GOT3 (cell line): ENCODE results near the gene PTPRG.

Experiments
- DNase-seq: peaks from one replicate; lab custom pipeline; 2025; ENCODE audit warnings: mixed read lengths; lab: John Stamatoyannopoulos, UW

Gene PTPRG

GRCh38 chr3:61894988-61895935 is 333.9 kb downstream of the PTPRG start:
- DNase-seq = no peak

- DNase-seq = no peak
Observed at GRCh38 chr3:61896251-61896650, 334.9 kb downstream of the PTPRG start.

- no peak for DNase-seq
Observed at GRCh38 chr3:61897848-61898247, 336.5 kb downstream of the PTPRG start.

GRCh38 chr3:61899700-61900462 is 338.5 kb downstream of the PTPRG start:
- no peak for DNase-seq

- DNase-seq = no peak
Observed at GRCh38 chr3:61901496-61901895, 340.1 kb downstream of the PTPRG start.

- no peak for DNase-seq
Observed at GRCh38 chr3:61901986-61902385, 340.6 kb downstream of the PTPRG start.

- no peak for DNase-seq
Observed at GRCh38 chr3:61903074-61903473, 341.7 kb downstream of the PTPRG start.

- DNase-seq = no peak
Observed at GRCh38 chr3:61903931-61904657, 342.7 kb downstream of the PTPRG start.

GRCh38 chr3:61907210-61907795 is 345.9 kb downstream of the PTPRG start:
- no peak for DNase-seq

- DNase-seq = no peak
Observed at GRCh38 chr3:61908382-61908781, 347.0 kb downstream of the PTPRG start.

GRCh38 chr3:61910732-61911131 is 349.4 kb downstream of the PTPRG start:
- DNase-seq = no peak

- no peak for DNase-seq
Observed at GRCh38 chr3:61912158-61912557, 350.8 kb downstream of the PTPRG start.

- no peak for DNase-seq
Observed at GRCh38 chr3:61913701-61914100, 352.3 kb downstream of the PTPRG start.

- no peak for DNase-seq
Observed at GRCh38 chr3:61914276-61914675, 352.9 kb downstream of the PTPRG start.

GRCh38 chr3:61915296-61915695 is 353.9 kb downstream of the PTPRG start:
- no peak for DNase-seq

- DNase-seq = no peak
Observed at GRCh38 chr3:61919371-61919770, 358.0 kb downstream of the PTPRG start.

- DNase-seq = no peak
Observed at GRCh38 chr3:61922118-61922517, 360.7 kb downstream of the PTPRG start.

- DNase-seq = no peak
Observed at GRCh38 chr3:61924090-61924735, 362.8 kb downstream of the PTPRG start.

GRCh38 chr3:61924991-61925390 is 363.6 kb downstream of the PTPRG start:
- DNase-seq = no peak

- DNase-seq = no peak
Observed at GRCh38 chr3:61925721-61926120, 364.4 kb downstream of the PTPRG start.

GRCh38 chr3:61926923-61927322 is 365.6 kb downstream of the PTPRG start:
- DNase-seq = no peak
